Measurements from ENCODE around the gene SPATA32. TPM values are rescaled to one million over a fixed set of nuclear protein-coding genes. Genes with fewer than 3 reads are reported as not detected.

SPATA32 gene
- total and polyA plus RNA-seq, 9 donors, result 0.12 TPM; not detected in 8

GRCh38 chr17:45238155-45238774 is 23.6 kb downstream of the SPATA32 start:
- intact Hi-C loops (cut with DNase I), result loop anchor here in 1 of 4 donors (5.0 kb wide), 1 partner anchor 144 kb away; no protein-coding TSS in a partner anchor
- H3K27me3 ChIP-seq, result no peaks in the 10 kb centered on the region
- H3K4me3 ChIP-seq, result no peak overlapping the region
- no peak for TF ChIP-seq CTCF (IDR thresholded peaks at IDR 0.05)
- TF ChIP-seq EP300 (IDR thresholded peaks at IDR 0.05), result no peak
- TF ChIP-seq POLR2A (IDR thresholded peaks at IDR 0.05), result no peak
- 90 to 96% (median 90%) methylated on average over 7 of the region's 7 CpGs for WGBS, 3 donors
- no peak for DNase-seq
- peaks cover 4% of the 10 kb centered on the region for H3K4me1 ChIP-seq (ENCODE audit: insufficient read depth)
- no peaks in the 10 kb centered on the region for H3K36me3 ChIP-seq
- no peak overlapping the region for H3K27ac ChIP-seq
- no peaks in the 10 kb centered on the region for H3K9me3 ChIP-seq

GRCh38 chr17:45237686-45238085 is 24.2 kb downstream of the SPATA32 start:
- intact Hi-C loops (cut with DNase I), result loop anchor here in 1 of 4 donors (5.0 kb wide), 1 partner anchor 145 kb away; no protein-coding TSS in a partner anchor
- no peaks in the 10 kb centered on the region for H3K36me3 ChIP-seq
- H3K9me3 ChIP-seq, result no peaks in the 10 kb centered on the region
- no peak overlapping the region for H3K4me3 ChIP-seq
- TF ChIP-seq POLR2A (IDR thresholded peaks at IDR 0.05) (no peak), EP300 (IDR thresholded peaks at IDR 0.05) (no peak), CTCF (IDR thresholded peaks at IDR 0.05) (no peak)
- H3K4me1 ChIP-seq (ENCODE audit: insufficient read depth), result peaks cover 4% of the 10 kb centered on the region
- H3K27me3 ChIP-seq, result no peaks in the 10 kb centered on the region
- no peak overlapping the region for H3K27ac ChIP-seq
- WGBS, 3 donors, result 92 to 98% (median 95%) methylated on average over 2 of the region's 2 CpGs
- no peak for DNase-seq

GRCh38 chr17:45236282-45236606 is 25.6 kb downstream of the SPATA32 start:
- Histone ChIP-seq H3K27me3 (no peaks in the 10 kb centered on the region), H3K27ac (no peak overlapping the region), H3K4me3 (no peak overlapping the region), H3K36me3 (no peaks in the 10 kb centered on the region), H3K4me1 (ENCODE audit: insufficient read depth) (peaks cover 2% of the 10 kb centered on the region), H3K9me3 (no peaks in the 10 kb centered on the region)
- DNase-seq, result no peak
- WGBS, 3 donors, result 74 to 82% (median 79%) methylated on average over 5 of the region's 5 CpGs
- intact Hi-C loops (cut with DNase I), result loop anchor here in 1 of 4 donors (5.0 kb wide), 1 partner anchor 146 kb away; no protein-coding TSS in a partner anchor
- no peak for TF ChIP-seq POLR2A (IDR thresholded peaks at IDR 0.05)
- TF ChIP-seq CTCF (IDR thresholded peaks at IDR 0.05), result no peak
- no peak for TF ChIP-seq EP300 (IDR thresholded peaks at IDR 0.05)

GRCh38 chr17:45235416-45236281 is 26.2 kb downstream of the SPATA32 start:
- H3K27me3 ChIP-seq, result no peaks in the 10 kb centered on the region
- H3K27ac ChIP-seq, result no peak overlapping the region
- H3K4me1 ChIP-seq (ENCODE audit: insufficient read depth), result no peaks in the 10 kb centered on the region
- H3K4me3 ChIP-seq, result no peak overlapping the region
- TF ChIP-seq CTCF (IDR thresholded peaks at IDR 0.05) (peak in 1 of 3 donors; percentile 30), EP300 (IDR thresholded peaks at IDR 0.05) (no peak)
- intact Hi-C loops (cut with DNase I), result loop anchor here in 1 of 4 donors (5.0 kb wide), 1 partner anchor 147 kb away; no protein-coding TSS in a partner anchor
- 36 to 47% (median 39%) methylated on average over 20 of the region's 20 CpGs for WGBS, 3 donors
- DNase-seq, result peak; percentile 37 to 75 (median 68)
- no peaks in the 10 kb centered on the region for H3K9me3 ChIP-seq
- no peaks in the 10 kb centered on the region for H3K36me3 ChIP-seq

Data from ovary (tissue), 9 donors.